Adipose tissue (tissue), 3 donors: Measurements from ENCODE around the gene ABCB1. TPM values are rescaled to one million over a fixed set of nuclear protein-coding genes. Genes with fewer than 3 reads are reported as not detected.

Experiments
- H3K27ac ChIP-seq: one replicate; pipeline ENCODE4 v1.5.1; 2013; ENCODE audit warnings: low read depth, low read length
- WGBS, 3 donors: extraction: QIAGEN DNeasy Blood & Tissue Kit; methylation state at CpG; one replicate each; pipeline ENCODE4 v1.1.7; 2013; 5-methylcytosine and 5-hydroxymethylcytosine counted together
- polyA plus RNA-seq, 3 donors: library from polyadenylated mRNA; stranded (reverse); fragments of 200-250 nt; gene quantifications; one replicate each; pipeline ENCODE4 v1.2.3, GENCODE V29; 2013
- donor health status: healthy with polysubstance abuse.
- donor health status: Bipolar disorder and iron deficiency.
- donor health status: healthy.

ABCB1 gene
- 1 to 10 TPM in 1 of 3 donors, under 1 TPM in 2; 0.69 to 3.2 (median 0.90) TPM for polyA plus RNA-seq

- H3K27ac ChIP-seq = no peak within 1 kb of the TSS
These were observed at the start of gene ABCB1 for GRCh38 chr7:87600130-87601124. Gene ABCB1, minus strand, starts transcription at chr7:87600884. Its CDS starts 700 bp downstream, at chr7:87600184.

GRCh38 chr7:87648316-87648715 is 47.6 kb upstream of the ABCB1 start:
- no peak overlapping the region for H3K27ac ChIP-seq
- WGBS, 3 donors = 98 to 100% (median 98%) methylated on average over 1 of the region's 1 CpG

More at GRCh38 chr7:87600130-87601124, at the start of gene ABCB1:
- 2% methylated on average over 60 to 61 of the region's 61 CpGs for WGBS, 3 donors

GRCh38 chr7:87645446-87645845 is 44.8 kb upstream of the ABCB1 start:
- 88 to 97% (median 95%) methylated on average over 1 of the region's 1 CpG for WGBS, 3 donors
- H3K27ac ChIP-seq = no peak overlapping the region

- H3K27ac ChIP-seq = no peak overlapping the region
- WGBS, 3 donors = 82 to 85% (median 84%) methylated on average over 1 of the region's 1 CpG
These were observed 35.2 kb upstream of the ABCB1 start for GRCh38 chr7:87635921-87636320.

- no peak overlapping the region for H3K27ac ChIP-seq
- WGBS, 3 donors = 6 to 7% (median 6%) methylated on average over 39 of the region's 39 CpGs
These were observed 28.3 kb upstream of the ABCB1 start for GRCh38 chr7:87628780-87629569.

- H3K27ac ChIP-seq = no peak overlapping the region
These were observed 26.9 kb upstream of the ABCB1 start for GRCh38 chr7:87627634-87627994.

GRCh38 chr7:87625101-87625500 is 24.4 kb upstream of the ABCB1 start:
- 81 to 89% (median 89%) methylated on average over 15 of the region's 15 CpGs for WGBS, 3 donors
- no peak overlapping the region for H3K27ac ChIP-seq

More at GRCh38 chr7:87627634-87627994, 26.9 kb upstream of the ABCB1 start:
- WGBS, 3 donors = 1 to 2% (median 1%) methylated on average over 30 of the region's 30 CpGs

- WGBS, 3 donors = 78 to 91% (median 90%) methylated on average over 7 of the region's 7 CpGs
- H3K27ac ChIP-seq = no peak overlapping the region
These were observed 23.9 kb upstream of the ABCB1 start for GRCh38 chr7:87624628-87625027.

GRCh38 chr7:87615197-87615596 is 14.5 kb upstream of the ABCB1 start:
- 64 to 89% (median 79%) methylated on average over 1 of the region's 1 CpG for WGBS, 3 donors

GRCh38 chr7:87609916-87610315 is 9.2 kb upstream of the ABCB1 start:
- H3K27ac ChIP-seq = no peak overlapping the region
- 73 to 77% (median 77%) methylated on average over 5 of the region's 5 CpGs for WGBS, 3 donors

More at GRCh38 chr7:87615197-87615596, 14.5 kb upstream of the ABCB1 start:
- H3K27ac ChIP-seq = no peak overlapping the region

- 23 to 57% (median 36%) methylated on average over 3 of the region's 3 CpGs for WGBS, 3 donors
- H3K27ac ChIP-seq = no peak overlapping the region
These were observed 7.7 kb upstream of the ABCB1 start for GRCh38 chr7:87608431-87608830.

GRCh38 chr7:87604264-87604663 is 3.6 kb upstream of the ABCB1 start:
- H3K27ac ChIP-seq = no peak overlapping the region
- 64 to 88% (median 83%) methylated on average over 1 of the region's 1 CpG for WGBS, 3 donors

GRCh38 chr7:87599336-87599735 is 1.3 kb downstream of the ABCB1 start:
- H3K27ac ChIP-seq = no peak overlapping the region
- WGBS, 3 donors = 40 to 63% (median 44%) methylated on average over 10 of the region's 10 CpGs

GRCh38 chr7:87598234-87599009 is 2.3 kb downstream of the ABCB1 start:
- H3K27ac ChIP-seq = no peak overlapping the region
- WGBS, 3 donors = 62 to 78% (median 74%) methylated on average over 4 of the region's 4 CpGs

- H3K27ac ChIP-seq = no peak overlapping the region
- WGBS, 3 donors = 42 to 52% (median 44%) methylated on average over 1 of the region's 1 CpG
These were observed 4.0 kb downstream of the ABCB1 start for GRCh38 chr7:87596696-87597095.

GRCh38 chr7:87596136-87596535 is 4.5 kb downstream of the ABCB1 start:
- 71 to 78% (median 78%) methylated on average over 1 of the region's 1 CpG for WGBS, 3 donors
- H3K27ac ChIP-seq = no peak overlapping the region

GRCh38 chr7:87592300-87592699 is 8.4 kb downstream of the ABCB1 start:
- H3K27ac ChIP-seq = no peak overlapping the region
- 86 to 94% (median 88%) methylated on average over 1 of the region's 1 CpG for WGBS, 3 donors

- no peak overlapping the region for H3K27ac ChIP-seq
- 60 to 69% (median 67%) methylated on average over 5 of the region's 5 CpGs for WGBS, 3 donors
These were observed 9.5 kb downstream of the ABCB1 start for GRCh38 chr7:87591211-87591610.
